Effector memory CD4-positive, alpha-beta T cell (primary cell): ENCODE data around the gene FCMR.

Experiments
- DNase-seq, 3 donors: peaks; one replicate each; pipeline ENCODE4 v3.0.0-alpha.2; 2020
- H3K27ac ChIP-seq: 2 replicates; pipeline ENCODE4 v1.7.0; 2013; ENCODE audit warnings: mild to moderate bottlenecking, low read length, moderate library complexity; ENCODE audit not compliant: insufficient read depth, poor library complexity, severe bottlenecking
- H3K27me3 ChIP-seq: replicated peaks from 2 replicates; pipeline ENCODE4 v1.7.0; 2013; ENCODE audit warnings: mild to moderate bottlenecking, low read length; ENCODE audit not compliant: insufficient read depth, control insufficient read depth, poor library complexity, severe bottlenecking
- H3K36me3 ChIP-seq: 2 replicates; pipeline ENCODE4 v1.7.0; 2013; ENCODE audit warnings: mild to moderate bottlenecking, low read length, moderate library complexity; ENCODE audit not compliant: control insufficient read depth, insufficient read depth
- H3K4me1 ChIP-seq: 2 replicates; pipeline ENCODE4 v1.7.0; 2013; ENCODE audit warnings: low read length, mild to moderate bottlenecking; ENCODE audit not compliant: control insufficient read depth, insufficient read depth, poor library complexity, severe bottlenecking
- H3K4me3 ChIP-seq: 2 replicates; pipeline ENCODE4 v1.7.0; 2013; ENCODE audit warnings: low read length, low read depth, mild to moderate bottlenecking; ENCODE audit not compliant: insufficient read depth, poor library complexity, severe bottlenecking
- H3K9me3 ChIP-seq: 2 replicates; pipeline ENCODE4 v1.7.0; 2013; ENCODE audit warnings: mild to moderate bottlenecking, low read length, moderate library complexity; ENCODE audit not compliant: control insufficient read depth

Gene FCMR

GRCh38 chr1:206961668-206962067, 39.9 kb upstream of the FCMR start:
- no peaks in the 10 kb centered on the region for H3K27me3 ChIP-seq
- H3K4me3 ChIP-seq, result no peak overlapping the region
- no peaks in the 10 kb centered on the region for H3K36me3 ChIP-seq
- no peak overlapping the region for H3K27ac ChIP-seq
- H3K9me3 ChIP-seq, result no peaks in the 10 kb centered on the region
- no peaks in the 10 kb centered on the region for H3K4me1 ChIP-seq
- DNase-seq, result no peak

- Histone ChIP-seq H3K9me3 (no peaks in the 10 kb centered on the region), H3K4me1 (no peaks in the 10 kb centered on the region), H3K27ac (no peak overlapping the region), H3K36me3 (no peaks in the 10 kb centered on the region), H3K4me3 (no peak overlapping the region), H3K27me3 (no peaks in the 10 kb centered on the region)
- DNase-seq, result no peak
Measured at GRCh38 chr1:206960676-206961386, 39.1 kb upstream of the FCMR start.

GRCh38 chr1:206958144-206958543, 36.4 kb upstream of the FCMR start:
- Histone ChIP-seq H3K9me3 (no peaks in the 10 kb centered on the region), H3K27me3 (no peaks in the 10 kb centered on the region), H3K36me3 (no peaks in the 10 kb centered on the region)

GRCh38 chr1:206957639-206958038, 35.9 kb upstream of the FCMR start:
- no peak for DNase-seq
- Histone ChIP-seq H3K36me3 (no peaks in the 10 kb centered on the region), H3K27me3 (no peaks in the 10 kb centered on the region), H3K4me3 (no peak overlapping the region), H3K4me1 (no peaks in the 10 kb centered on the region), H3K27ac (no peak overlapping the region), H3K9me3 (no peaks in the 10 kb centered on the region)

More at GRCh38 chr1:206958144-206958543, 36.4 kb upstream of the FCMR start:
- Histone ChIP-seq H3K4me3 (no peak overlapping the region), H3K27ac (no peak overlapping the region), H3K4me1 (no peaks in the 10 kb centered on the region)
- DNase-seq, result no peak

- H3K27me3 ChIP-seq, result no peaks in the 10 kb centered on the region
- H3K27ac ChIP-seq, result no peak overlapping the region
- no peaks in the 10 kb centered on the region for H3K36me3 ChIP-seq
- H3K4me3 ChIP-seq, result no peak overlapping the region
- H3K4me1 ChIP-seq, result no peaks in the 10 kb centered on the region
- no peak for DNase-seq
- H3K9me3 ChIP-seq, result no peaks in the 10 kb centered on the region
Measured at GRCh38 chr1:206955476-206956451, 34.0 kb upstream of the FCMR start.

GRCh38 chr1:206954459-206955342, 33.0 kb upstream of the FCMR start:
- DNase-seq, result no peak
- Histone ChIP-seq H3K9me3 (no peaks in the 10 kb centered on the region), H3K27ac (no peak overlapping the region), H3K36me3 (no peaks in the 10 kb centered on the region), H3K4me3 (no peak overlapping the region), H3K27me3 (no peaks in the 10 kb centered on the region), H3K4me1 (no peaks in the 10 kb centered on the region)

GRCh38 chr1:206953626-206954025, 31.9 kb upstream of the FCMR start:
- Histone ChIP-seq H3K36me3 (no peaks in the 10 kb centered on the region), H3K27ac (no peak overlapping the region), H3K4me3 (no peak overlapping the region), H3K9me3 (no peaks in the 10 kb centered on the region), H3K4me1 (no peaks in the 10 kb centered on the region), H3K27me3 (no peaks in the 10 kb centered on the region)
- no peak for DNase-seq

- DNase-seq, result no peak
- Histone ChIP-seq H3K36me3 (no peaks in the 10 kb centered on the region), H3K4me1 (no peaks in the 10 kb centered on the region), H3K4me3 (no peak overlapping the region), H3K27ac (no peak overlapping the region), H3K9me3 (no peaks in the 10 kb centered on the region), H3K27me3 (no peaks in the 10 kb centered on the region)
Measured at GRCh38 chr1:206953126-206953525, 31.4 kb upstream of the FCMR start.

GRCh38 chr1:206952171-206952570, 30.4 kb upstream of the FCMR start:
- H3K27me3 ChIP-seq, result no peaks in the 10 kb centered on the region
- H3K4me1 ChIP-seq, result no peaks in the 10 kb centered on the region
- no peak overlapping the region for H3K27ac ChIP-seq
- H3K9me3 ChIP-seq, result no peaks in the 10 kb centered on the region
- H3K4me3 ChIP-seq, result no peak overlapping the region
- no peak for DNase-seq
- no peaks in the 10 kb centered on the region for H3K36me3 ChIP-seq
